ENCODE results near the gene CASP6.

The CASP6 gene

DNA sequence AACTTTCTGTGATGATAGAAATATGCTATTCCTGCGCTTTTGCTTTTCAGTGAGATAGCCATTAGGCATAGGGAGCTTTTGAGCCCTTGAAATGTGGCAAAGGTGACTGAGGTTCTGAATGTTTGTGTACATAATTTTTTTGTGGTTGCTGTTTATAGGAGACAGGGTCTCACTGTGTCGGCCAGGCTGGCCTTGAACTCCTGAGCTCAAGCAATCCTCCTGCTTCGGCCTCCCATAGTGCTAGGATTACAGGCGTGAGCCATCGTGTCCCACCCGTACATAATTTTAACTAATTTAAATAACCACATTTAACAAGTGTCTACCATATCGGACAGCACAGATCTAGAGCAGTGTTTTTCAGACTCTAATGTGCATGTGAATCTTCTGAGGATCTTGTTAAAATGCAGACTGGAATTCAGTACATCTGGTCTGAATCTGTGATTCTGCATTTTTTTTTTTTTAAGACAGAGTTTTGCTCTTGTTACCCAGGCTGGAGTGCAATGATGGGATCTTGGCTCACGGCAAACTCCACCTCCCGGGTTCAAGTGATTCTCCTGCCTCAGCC lies 45.3 kb downstream of the CASP6 start:
- Histone ChIP-seq H3K4me2 (ENCODE audit: low read depth, low read length, poor library complexity, severe bottlenecking) (no peak overlapping the region), H3K79me2 (ENCODE audit: insufficient read depth, low read length) (no peaks in the 10 kb centered on the region; the same call in 1 of the 2 replicates), H3K36me3 (ENCODE audit: low read length) (no peaks in the 10 kb centered on the region), H2AFZ (ENCODE audit: low read depth, low read length, severe bottlenecking) (no peak overlapping the region), H3K9me3 (ENCODE audit: insufficient read depth, low read length) (no peaks in the 10 kb centered on the region), H3K9ac (ENCODE audit: low read length) (no peak overlapping the region), H3K27me3 (ENCODE audit: low read length) (no peaks in the 10 kb centered on the region), H3F3A (ENCODE audit: insufficient read depth) (no peaks in the 10 kb centered on the region), H4K20me1 (ENCODE audit: low read depth, low read length) (no peaks in the 10 kb centered on the region), H3K4me3 (ENCODE audit: insufficient read depth, low read length, poor library complexity, severe bottlenecking) (no peak overlapping the region), H3K9me2 (replicated peaks; ENCODE audit: insufficient read depth, low read length) (no peaks in the 10 kb centered on the region), H3K27ac (ENCODE audit: low read depth, low read length) (no peak overlapping the region)
- TF ChIP-seq, protein P1, sequence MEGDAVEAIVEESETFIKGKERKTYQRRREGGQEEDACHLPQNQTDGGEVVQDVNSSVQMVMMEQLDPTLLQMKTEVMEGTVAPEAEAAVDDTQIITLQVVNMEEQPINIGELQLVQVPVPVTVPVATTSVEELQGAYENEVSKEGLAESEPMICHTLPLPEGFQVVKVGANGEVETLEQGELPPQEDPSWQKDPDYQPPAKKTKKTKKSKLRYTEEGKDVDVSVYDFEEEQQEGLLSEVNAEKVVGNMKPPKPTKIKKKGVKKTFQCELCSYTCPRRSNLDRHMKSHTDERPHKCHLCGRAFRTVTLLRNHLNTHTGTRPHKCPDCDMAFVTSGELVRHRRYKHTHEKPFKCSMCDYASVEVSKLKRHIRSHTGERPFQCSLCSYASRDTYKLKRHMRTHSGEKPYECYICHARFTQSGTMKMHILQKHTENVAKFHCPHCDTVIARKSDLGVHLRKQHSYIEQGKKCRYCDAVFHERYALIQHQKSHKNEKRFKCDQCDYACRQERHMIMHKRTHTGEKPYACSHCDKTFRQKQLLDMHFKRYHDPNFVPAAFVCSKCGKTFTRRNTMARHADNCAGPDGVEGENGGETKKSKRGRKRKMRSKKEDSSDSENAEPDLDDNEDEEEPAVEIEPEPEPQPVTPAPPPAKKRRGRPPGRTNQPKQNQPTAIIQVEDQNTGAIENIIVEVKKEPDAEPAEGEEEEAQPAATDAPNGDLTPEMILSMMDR (IDR thresholded peaks at IDR 0.05; ENCODE audit: insufficient read depth, low read length, poor library complexity, severe bottlenecking): no peak
- no peak for TF ChIP-seq EZH2phosphoT487 (conservative IDR thresholded peaks at IDR 0.05; ENCODE audit: low read length)

DNA sequence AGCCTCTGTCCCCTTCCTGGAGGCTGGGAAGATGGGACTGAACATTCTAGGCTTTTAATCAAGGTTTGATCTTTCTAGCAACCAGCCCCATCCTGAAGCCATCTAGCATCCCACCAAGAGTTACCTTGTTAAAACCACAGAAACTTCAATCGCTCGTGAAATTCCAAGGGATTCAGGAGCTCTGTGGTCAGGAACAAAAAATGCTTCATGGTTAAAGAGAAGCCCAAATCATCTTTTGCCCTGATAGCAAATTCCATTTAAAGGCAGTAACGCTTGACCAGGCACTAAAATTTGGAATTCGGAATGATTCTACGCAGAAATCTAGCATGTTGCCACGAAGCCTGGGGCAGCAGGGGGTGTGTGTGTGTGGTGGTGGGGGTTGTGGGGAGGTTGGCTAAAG lies 47.8 kb downstream of the CASP6 start:
- Histone ChIP-seq H3F3A (ENCODE audit: insufficient read depth) (no peaks in the 10 kb centered on the region), H3K79me2 (ENCODE audit: insufficient read depth, low read length) (no peaks in the 10 kb centered on the region; the same call in 1 of the 2 replicates), H3K27ac (ENCODE audit: low read depth, low read length) (no peak overlapping the region), H2AFZ (ENCODE audit: low read depth, low read length, severe bottlenecking) (no peak overlapping the region), H3K36me3 (ENCODE audit: low read length) (no peaks in the 10 kb centered on the region), H3K4me2 (ENCODE audit: low read depth, low read length, poor library complexity, severe bottlenecking) (no peak overlapping the region), H4K20me1 (ENCODE audit: low read depth, low read length) (no peaks in the 10 kb centered on the region), H3K9me2 (replicated peaks; ENCODE audit: insufficient read depth, low read length) (no peaks in the 10 kb centered on the region), H3K4me3 (ENCODE audit: insufficient read depth, low read length, poor library complexity, severe bottlenecking) (no peak overlapping the region), H3K9me3 (ENCODE audit: insufficient read depth, low read length) (no peaks in the 10 kb centered on the region), H3K9ac (ENCODE audit: low read length) (no peak overlapping the region), H3K27me3 (ENCODE audit: low read length) (no peaks in the 10 kb centered on the region)
- TF ChIP-seq, protein P1 (IDR thresholded peaks at IDR 0.05; ENCODE audit: insufficient read depth, low read length, poor library complexity, severe bottlenecking): no peak
- TF ChIP-seq EZH2phosphoT487 (conservative IDR thresholded peaks at IDR 0.05; ENCODE audit: low read length): no peak

DNA sequence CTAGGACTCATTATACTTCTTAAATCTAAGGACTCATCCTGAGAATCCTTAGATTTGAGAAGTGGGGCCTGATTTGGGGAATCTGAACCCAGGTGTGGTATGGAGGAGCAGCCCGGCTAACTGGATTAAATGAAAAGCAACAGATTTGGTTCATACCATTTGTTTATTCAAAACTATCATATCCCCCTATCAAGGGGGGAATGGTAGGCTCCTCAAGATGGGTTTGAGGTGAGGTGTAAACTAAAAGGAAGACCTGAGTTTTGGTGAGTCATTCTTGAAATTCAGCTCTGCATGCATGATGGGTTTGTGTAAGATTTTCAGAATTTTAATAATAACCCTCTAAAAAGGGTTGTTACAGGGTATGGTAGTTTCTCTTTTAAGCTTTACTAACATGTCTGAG lies 53.4 kb downstream of the CASP6 start:
- Histone ChIP-seq H3K79me2 (ENCODE audit: insufficient read depth, low read length) (0 out of 2 replicates have a peak, but pooled peaks cover 15% of the 10 kb centered on the region), H3K27ac (ENCODE audit: low read depth, low read length) (no peak overlapping the region)

More for the DNA sequence above, 53.4 kb downstream of the CASP6 start:
- H4K20me1 ChIP-seq (ENCODE audit: low read depth, low read length): no peaks in the 10 kb centered on the region
- H3K9me3 ChIP-seq (ENCODE audit: insufficient read depth, low read length): no peaks in the 10 kb centered on the region
- H3K36me3 ChIP-seq (ENCODE audit: low read length): no peaks in the 10 kb centered on the region
- no peaks in the 10 kb centered on the region for H3K9me2 ChIP-seq (replicated peaks; ENCODE audit: insufficient read depth, low read length)
- H3K4me2 ChIP-seq (ENCODE audit: low read depth, low read length, poor library complexity, severe bottlenecking): no peak overlapping the region
- no peak overlapping the region for H2AFZ ChIP-seq (ENCODE audit: low read depth, low read length, severe bottlenecking)
- H3K27me3 ChIP-seq (ENCODE audit: low read length): no peaks in the 10 kb centered on the region
- H3K4me3 ChIP-seq (ENCODE audit: insufficient read depth, low read length, poor library complexity, severe bottlenecking): no peak overlapping the region
- TF ChIP-seq, protein P1 (IDR thresholded peaks at IDR 0.05; ENCODE audit: insufficient read depth, low read length, poor library complexity, severe bottlenecking): no peak
- TF ChIP-seq EZH2phosphoT487 (conservative IDR thresholded peaks at IDR 0.05; ENCODE audit: low read length): no peak
- no peak overlapping the region for H3K9ac ChIP-seq (ENCODE audit: low read length)
- no peaks in the 10 kb centered on the region for H3F3A ChIP-seq (ENCODE audit: insufficient read depth)
